Measurements from ENCODE around the gene ADGRE3.

- TF ChIP-seq CTCF (IDR thresholded peaks at IDR 0.05) (no peak), EZH2 (IDR thresholded peaks at IDR 0.05; ENCODE audit: borderline replicate concordance, insufficient read depth, low read depth, low read length, poor library complexity, severe bottlenecking) (no peak)
Measured at GRCh38 chr19:14615623-14616022, 59.0 kb downstream of the ADGRE3 start.
